CD4-positive, CD25-positive, alpha-beta regulatory T cell (primary cell): ENCODE measurements around the gene RAB26. TPM values are rescaled to one million over a fixed set of nuclear protein-coding genes. Genes with fewer than 3 reads are reported as not detected.
"Not testable (repeated sequence)": the region's sequence is repeated elsewhere in the genome, so short reads cannot be mapped to it uniquely, and the experiment has no call there.

Source experiments
- ATAC-seq, 2 donors: fragments of 150-1000 bp; cut with Tn5 transposase; one replicate each; pipeline ENCODE4 v1.10.0; 2021; ENCODE audit warnings: low read depth in 2 of 2, moderate number of reproducible peaks in 2 of 2, moderate library complexity in 1 of 2
- DNase-seq, 3 donors: peaks; one replicate each; pipeline versions ENCODE4 v3.0.0 to v3.0.0-alpha.2; 2012 to 2022; ENCODE audit warnings: mixed read lengths in 1 of 3
- H3K27ac ChIP-seq: one replicate; pipeline ENCODE4 v1.7.0; 2013; ENCODE audit warnings: mild to moderate bottlenecking, low read length; ENCODE audit not compliant: insufficient read depth, poor library complexity, severe bottlenecking
- H3K27me3 ChIP-seq: one replicate; pipeline ENCODE4 v1.7.0; 2013; ENCODE audit warnings: low read length; ENCODE audit not compliant: control insufficient read depth, insufficient read depth
- H3K36me3 ChIP-seq: one replicate; pipeline ENCODE4 v1.7.0; 2013; ENCODE audit warnings: mild to moderate bottlenecking, low read length, moderate library complexity; ENCODE audit not compliant: control insufficient read depth, insufficient read depth
- H3K4me1 ChIP-seq: 2 replicates; pipeline ENCODE4 v1.7.0; 2013; ENCODE audit warnings: mild to moderate bottlenecking, low read length; ENCODE audit not compliant: insufficient read depth, control insufficient read depth, poor library complexity, severe bottlenecking
- H3K4me3 ChIP-seq: one replicate; pipeline ENCODE4 v1.7.0; 2013; ENCODE audit warnings: low read depth, mild to moderate bottlenecking, low read length, moderate library complexity
- H3K9me3 ChIP-seq, 2 experiments: 1 replicate in 1 of 2; 2 replicates in 1 of 2; pipeline ENCODE4 v1.7.0; 2013; ENCODE audit warnings: low read length in 2 of 2, mild to moderate bottlenecking in 1 of 2, moderate library complexity in 1 of 2; ENCODE audit not compliant: control insufficient read depth in 2 of 2
- H3K27ac Mint-ChIP-seq, 3 donors: one replicate each; pipeline ENCODE4 v1.8.0; 2020 to 2022; ENCODE audit warnings: mild to moderate bottlenecking in 3 of 3, mixed read lengths in 3 of 3, moderate library complexity in 2 of 3
- H3K27me3 Mint-ChIP-seq: one replicate; pipeline ENCODE4 v1.8.0; 2022; ENCODE audit warnings: mild to moderate bottlenecking, mixed read lengths
- H3K36me3 Mint-ChIP-seq: one replicate; pipeline ENCODE4 v1.8.0; 2020; ENCODE audit warnings: mixed read lengths
- H3K4me1 Mint-ChIP-seq, 4 donors: one replicate each; pipeline ENCODE4 v1.8.0; 2020 to 2022; ENCODE audit warnings: mixed read lengths in 4 of 4, mild to moderate bottlenecking in 1 of 4
- H3K4me3 Mint-ChIP-seq, 4 donors: one replicate each; pipeline ENCODE4 v1.8.0; 2020 to 2022; ENCODE audit warnings: mild to moderate bottlenecking in 4 of 4, mixed read lengths in 4 of 4, moderate library complexity in 3 of 4
- H3K9me3 Mint-ChIP-seq, 7 donors: one replicate each; pipeline ENCODE4 v1.8.0; 2020 to 2022; ENCODE audit warnings: mixed read lengths in 7 of 7, mild to moderate bottlenecking in 3 of 7, moderate library complexity in 2 of 7
- polyA plus RNA-seq, 4 donors: library from polyadenylated mRNA; unstranded; fragments of 300-500 nt; fragmentation: Illumina TruSeq; gene quantifications; one replicate each; pipeline ENCODE4 v1.2.3, GENCODE V29; 2021
- total RNA-seq: library from RNA; stranded (reverse); gene quantifications from one replicate; pipeline ENCODE4 v1.2.3, GENCODE V29; 2022

The RAB26 gene
- total and polyA plus RNA-seq, 5 donors from 2014 or later: 0.38 to 1.2 (median 0.93) TPM; not detected in 1

GRCh38 chr16:2107791-2108125 lies 40.7 kb upstream of the RAB26 start:
- H3K27me3 Mint-ChIP-seq, H3K36me3 Mint-ChIP-seq, H3K9me3 Mint-ChIP-seq, H3K4me3 ChIP-seq, H3K4me3 Mint-ChIP-seq, H3K27ac ChIP-seq, ATAC-seq, H3K36me3 ChIP-seq, H3K27ac Mint-ChIP-seq, DNase-seq, H3K4me1 ChIP-seq, H3K4me1 Mint-ChIP-seq, H3K27me3 ChIP-seq, H3K9me3 ChIP-seq: not testable (repeated sequence)

GRCh38 chr16:2108446-2109270 lies 39.8 kb upstream of the RAB26 start:
- peak overlapping the region in 1 of 3 donors; percentile 38 for H3K27ac Mint-ChIP-seq
- H3K36me3 ChIP-seq, ATAC-seq, H3K36me3 Mint-ChIP-seq, H3K9me3 ChIP-seq, DNase-seq, H3K9me3 Mint-ChIP-seq, H3K4me3 ChIP-seq, H3K4me1 Mint-ChIP-seq, H3K27me3 ChIP-seq, H3K27ac ChIP-seq, H3K4me1 ChIP-seq, H3K4me3 Mint-ChIP-seq, H3K27me3 Mint-ChIP-seq: not testable (repeated sequence)

GRCh38 chr16:2109271-2109580 lies 39.2 kb upstream of the RAB26 start:
- not testable (repeated sequence) for DNase-seq, H3K4me1 Mint-ChIP-seq, H3K27ac ChIP-seq, H3K36me3 ChIP-seq, H3K9me3 Mint-ChIP-seq, H3K27ac Mint-ChIP-seq, H3K4me1 ChIP-seq, H3K27me3 ChIP-seq, H3K4me3 Mint-ChIP-seq, H3K27me3 Mint-ChIP-seq, H3K36me3 Mint-ChIP-seq, H3K4me3 ChIP-seq, ATAC-seq, H3K9me3 ChIP-seq

- not testable (repeated sequence) for H3K27ac ChIP-seq, H3K36me3 Mint-ChIP-seq, DNase-seq, H3K27ac Mint-ChIP-seq, H3K4me1 Mint-ChIP-seq, H3K36me3 ChIP-seq, H3K27me3 Mint-ChIP-seq, H3K4me3 ChIP-seq, H3K4me3 Mint-ChIP-seq, H3K27me3 ChIP-seq, ATAC-seq, H3K9me3 Mint-ChIP-seq, H3K4me1 ChIP-seq, H3K9me3 ChIP-seq
Measured at GRCh38 chr16:2109872-2110271, 38.6 kb upstream of the RAB26 start.

- H3K4me1 Mint-ChIP-seq, DNase-seq, H3K27me3 Mint-ChIP-seq, H3K4me3 ChIP-seq, ATAC-seq, H3K27me3 ChIP-seq, H3K27ac Mint-ChIP-seq, H3K36me3 Mint-ChIP-seq, H3K4me3 Mint-ChIP-seq, H3K4me1 ChIP-seq, H3K9me3 Mint-ChIP-seq, H3K27ac ChIP-seq, H3K9me3 ChIP-seq, H3K36me3 ChIP-seq: not testable (repeated sequence)
Measured at GRCh38 chr16:2110332-2111008, 38.0 kb upstream of the RAB26 start.

GRCh38 chr16:2111009-2111353 lies 37.4 kb upstream of the RAB26 start:
- not testable (repeated sequence) for H3K27ac Mint-ChIP-seq, H3K4me3 Mint-ChIP-seq, H3K36me3 ChIP-seq, H3K27ac ChIP-seq, H3K36me3 Mint-ChIP-seq, H3K4me3 ChIP-seq, H3K27me3 ChIP-seq, DNase-seq, H3K9me3 ChIP-seq, H3K27me3 Mint-ChIP-seq, H3K4me1 Mint-ChIP-seq, H3K9me3 Mint-ChIP-seq, ATAC-seq, H3K4me1 ChIP-seq

GRCh38 chr16:2111412-2112335 lies 36.8 kb upstream of the RAB26 start:
- H3K27ac Mint-ChIP-seq, H3K36me3 ChIP-seq, H3K4me1 ChIP-seq, H3K27me3 ChIP-seq, DNase-seq, H3K36me3 Mint-ChIP-seq, H3K9me3 ChIP-seq, H3K9me3 Mint-ChIP-seq, H3K27ac ChIP-seq, H3K4me1 Mint-ChIP-seq, H3K4me3 Mint-ChIP-seq, H3K27me3 Mint-ChIP-seq, ATAC-seq, H3K4me3 ChIP-seq: not testable (repeated sequence)
